ENCODE measurements around the gene LHX8.

Gene LHX8

DNA sequence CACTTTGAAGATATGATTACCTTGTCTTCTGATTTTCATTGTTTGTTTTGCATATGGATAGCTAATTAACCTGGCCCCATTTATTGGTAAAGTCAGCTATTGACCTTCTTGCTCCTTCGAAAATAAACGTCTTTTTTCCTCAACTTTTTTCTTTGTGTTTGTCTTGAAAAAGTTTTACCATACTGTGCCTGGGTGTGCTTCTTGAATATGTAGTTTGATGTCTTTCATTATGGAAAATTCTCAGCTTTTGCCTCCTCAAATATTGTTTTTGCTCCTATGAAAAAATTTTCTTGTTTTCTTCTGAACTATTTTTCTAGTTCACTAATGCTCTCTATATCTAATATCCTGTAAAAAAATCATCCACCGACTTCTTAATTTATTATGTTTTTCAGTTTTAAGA, 25.0 kb downstream of the LHX8 start:
- no peaks in the 10 kb centered on the region for H3K4me1 ChIP-seq
- no peak overlapping the region for H3K27ac ChIP-seq
- intact Hi-C loops (cut with DNase I; ENCODE audit: low total_unique reads), result no loop called here
- TF ChIP-seq, protein P1, sequence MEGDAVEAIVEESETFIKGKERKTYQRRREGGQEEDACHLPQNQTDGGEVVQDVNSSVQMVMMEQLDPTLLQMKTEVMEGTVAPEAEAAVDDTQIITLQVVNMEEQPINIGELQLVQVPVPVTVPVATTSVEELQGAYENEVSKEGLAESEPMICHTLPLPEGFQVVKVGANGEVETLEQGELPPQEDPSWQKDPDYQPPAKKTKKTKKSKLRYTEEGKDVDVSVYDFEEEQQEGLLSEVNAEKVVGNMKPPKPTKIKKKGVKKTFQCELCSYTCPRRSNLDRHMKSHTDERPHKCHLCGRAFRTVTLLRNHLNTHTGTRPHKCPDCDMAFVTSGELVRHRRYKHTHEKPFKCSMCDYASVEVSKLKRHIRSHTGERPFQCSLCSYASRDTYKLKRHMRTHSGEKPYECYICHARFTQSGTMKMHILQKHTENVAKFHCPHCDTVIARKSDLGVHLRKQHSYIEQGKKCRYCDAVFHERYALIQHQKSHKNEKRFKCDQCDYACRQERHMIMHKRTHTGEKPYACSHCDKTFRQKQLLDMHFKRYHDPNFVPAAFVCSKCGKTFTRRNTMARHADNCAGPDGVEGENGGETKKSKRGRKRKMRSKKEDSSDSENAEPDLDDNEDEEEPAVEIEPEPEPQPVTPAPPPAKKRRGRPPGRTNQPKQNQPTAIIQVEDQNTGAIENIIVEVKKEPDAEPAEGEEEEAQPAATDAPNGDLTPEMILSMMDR (IDR thresholded peaks at IDR 0.05), result no peak
- H3K9me3 ChIP-seq, result no peaks in the 10 kb centered on the region
- DNase-seq, result no peak
- H3K36me3 ChIP-seq, result no peaks in the 10 kb centered on the region
- no peak overlapping the region for H3K4me3 ChIP-seq
- H3K27me3 ChIP-seq, result no peaks in the 10 kb centered on the region

GRCh38 chr1:75165264-75165663, 31.1 kb downstream of the LHX8 start:
- intact Hi-C loops (cut with DNase I; ENCODE audit: low total_unique reads), result no loop called here
- Histone ChIP-seq H3K9me3 (no peaks in the 10 kb centered on the region), H3K27me3 (no peaks in the 10 kb centered on the region), H3K27ac (no peak overlapping the region), H3K4me1 (no peaks in the 10 kb centered on the region), H3K4me3 (no peak overlapping the region), H3K36me3 (no peaks in the 10 kb centered on the region)
- no peak for DNase-seq
- TF ChIP-seq, protein P1 (IDR thresholded peaks at IDR 0.05), result no peak

- Histone ChIP-seq H3K4me3 (no peak overlapping the region), H3K27ac (no peak overlapping the region), H3K27me3 (no peaks in the 10 kb centered on the region), H3K36me3 (no peaks in the 10 kb centered on the region), H3K9me3 (no peaks in the 10 kb centered on the region), H3K4me1 (no peaks in the 10 kb centered on the region)
- TF ChIP-seq, protein P1 (IDR thresholded peaks at IDR 0.05), result no peak
- DNase-seq, result no peak
- intact Hi-C loops (cut with DNase I; ENCODE audit: low total_unique reads), result no loop called here
These were observed 32.6 kb downstream of the LHX8 start for GRCh38 chr1:75166821-75167220.

- DNase-seq, result no peak
- no peaks in the 10 kb centered on the region for H3K4me1 ChIP-seq
- H3K4me3 ChIP-seq, result no peak overlapping the region
- H3K27me3 ChIP-seq, result no peaks in the 10 kb centered on the region
- no peaks in the 10 kb centered on the region for H3K36me3 ChIP-seq
- TF ChIP-seq, protein P1 (IDR thresholded peaks at IDR 0.05), result no peak
- no peaks in the 10 kb centered on the region for H3K9me3 ChIP-seq
- H3K27ac ChIP-seq, result no peak overlapping the region
- intact Hi-C loops (cut with DNase I; ENCODE audit: low total_unique reads), result no loop called here
These were observed 35.8 kb downstream of the LHX8 start for GRCh38 chr1:75170011-75170410.

DNA sequence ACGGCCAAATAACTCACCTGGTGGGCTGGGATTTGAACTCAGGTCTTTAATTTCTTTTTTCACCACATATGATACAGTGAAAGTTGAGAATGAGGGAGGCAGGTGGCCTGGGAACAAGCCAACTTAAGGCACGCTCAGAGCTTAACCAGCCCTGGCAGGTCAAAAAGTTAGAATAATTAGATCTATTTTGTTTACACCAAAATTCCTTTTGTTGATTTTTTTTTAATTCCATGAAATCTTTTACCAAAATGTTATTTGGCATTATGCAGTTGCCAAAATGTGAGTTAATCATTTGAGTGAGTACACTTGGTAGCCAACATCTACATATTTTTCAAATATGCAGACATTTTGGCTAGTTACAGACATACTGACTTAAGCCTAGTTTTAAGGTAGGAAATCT, 36.8 kb downstream of the LHX8 start:
- Histone ChIP-seq H3K27ac (no peak overlapping the region), H3K4me3 (no peak overlapping the region), H3K36me3 (no peaks in the 10 kb centered on the region), H3K4me1 (no peaks in the 10 kb centered on the region), H3K9me3 (no peaks in the 10 kb centered on the region), H3K27me3 (no peaks in the 10 kb centered on the region)
- TF ChIP-seq, protein P1 (IDR thresholded peaks at IDR 0.05), result no peak
- intact Hi-C loops (cut with DNase I; ENCODE audit: low total_unique reads), result no loop called here
- DNase-seq, result no peak

DNA sequence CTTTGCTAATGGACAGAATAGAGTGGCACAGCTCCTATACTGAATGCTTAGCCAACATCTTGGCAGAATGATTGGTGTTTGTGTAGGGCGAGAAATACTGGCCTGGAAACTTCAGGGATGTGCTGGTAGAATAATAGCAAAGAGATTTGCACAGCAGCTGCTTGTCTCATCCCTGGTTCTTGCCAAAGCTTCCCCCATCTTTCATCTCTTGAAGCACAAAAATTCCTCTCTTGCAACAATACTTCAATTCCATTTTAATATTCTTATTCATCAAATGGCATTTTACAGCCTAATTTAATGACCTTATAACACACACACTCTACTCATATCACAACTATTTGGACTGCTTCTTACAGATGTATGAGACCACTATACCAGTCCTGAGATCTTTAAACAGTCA, 37.7 kb downstream of the LHX8 start:
- H3K27me3 ChIP-seq, result no peaks in the 10 kb centered on the region
- no peak for DNase-seq
- no peaks in the 10 kb centered on the region for H3K36me3 ChIP-seq
- H3K27ac ChIP-seq, result no peak overlapping the region
- no peaks in the 10 kb centered on the region for H3K9me3 ChIP-seq
- intact Hi-C loops (cut with DNase I; ENCODE audit: low total_unique reads), result no loop called here
- TF ChIP-seq, protein P1 (IDR thresholded peaks at IDR 0.05), result no peak
- no peaks in the 10 kb centered on the region for H3K4me1 ChIP-seq
- H3K4me3 ChIP-seq, result no peak overlapping the region
